Neural progenitor cell (in vitro differentiated cells): ENCODE data around the gene RHOJ.

Source experiments
- CTCF ChIP-seq: fragments of 200-600 bp; sonication (generic); IDR thresholded peaks from 2 replicates; pipeline ENCODE4 v1.5.1; 2017; ENCODE audit warnings: antibody characterized with exemption, mild to moderate bottlenecking
- EZH2 ChIP-seq: fragments of 200-600 bp; sonication (generic); IDR thresholded peaks from 2 replicates; pipeline ENCODE4 v1.6.1; 2017; ENCODE audit warnings: antibody characterized with exemption, mild to moderate bottlenecking, moderate library complexity
- EZH2phosphoT487 ChIP-seq: fragments of 200-600 bp; sonication (generic); IDR thresholded peaks from 2 replicates; pipeline ENCODE4 v1.6.1; 2017; ENCODE audit warnings: antibody characterized with exemption

DNA sequence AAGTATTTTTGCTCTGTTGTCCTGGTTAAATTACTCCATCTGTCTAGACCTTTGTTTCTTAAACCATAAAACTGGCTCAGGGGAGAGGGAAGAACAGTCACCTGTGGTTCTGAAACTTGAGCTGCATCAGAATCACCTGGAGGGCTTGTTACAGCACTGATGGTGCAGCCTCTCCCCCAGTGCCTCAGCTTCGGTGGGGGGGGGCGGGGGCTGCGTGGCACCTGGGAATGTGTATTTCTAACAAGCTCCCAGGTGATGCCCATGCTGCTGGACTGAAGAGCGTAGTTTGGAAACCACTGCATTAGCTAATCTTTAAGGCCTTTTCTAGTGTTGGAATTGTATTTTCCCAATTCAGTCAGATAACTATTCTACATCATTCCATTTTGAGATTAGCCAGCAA is 71.8 kb downstream of the RHOJ start:
- TF ChIP-seq CTCF (no peak), EZH2 (no peak), EZH2phosphoT487 (no peak)
